ENCODE data around the gene COL4A2.

COL4A2 gene

DNA sequence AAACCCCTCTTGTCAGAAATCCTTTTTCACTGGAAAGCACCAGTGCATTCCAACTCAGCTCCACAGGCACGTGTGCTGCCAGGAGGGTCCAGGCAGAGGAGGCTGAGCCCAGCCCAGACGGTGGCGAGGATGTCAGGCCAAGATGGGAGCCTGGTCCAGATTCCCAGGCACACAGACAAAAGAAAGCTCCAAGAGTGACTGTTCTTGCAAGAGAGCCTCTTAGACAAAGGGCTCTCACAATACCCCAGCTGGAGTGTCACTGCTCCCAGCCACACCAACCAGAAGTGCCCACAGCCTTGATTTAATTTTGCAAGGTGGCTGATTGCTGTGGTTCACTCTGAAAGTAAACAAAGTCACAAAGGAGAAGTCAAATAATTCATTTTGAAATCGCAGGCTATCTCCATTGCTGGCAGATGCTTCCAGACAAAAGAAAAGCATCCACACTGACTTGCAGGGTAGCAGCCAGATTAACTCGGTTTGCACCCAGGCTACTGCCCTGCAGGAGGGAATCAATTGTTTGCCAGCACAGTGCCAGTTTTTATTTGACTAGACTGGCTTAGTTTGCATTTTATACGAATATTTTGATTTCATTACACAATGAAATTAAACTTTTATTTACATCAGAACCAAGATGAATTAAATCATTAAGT is 159.3 kb downstream of the COL4A2 start:
- no peak for DNase-seq (ENCODE audit: extremely low read depth in 1 of 2, low read depth in 1 of 2)

- no peak for DNase-seq (ENCODE audit: extremely low read depth in 1 of 2, low read depth in 1 of 2)
Measured at GRCh38 chr13:110467516-110468110, 160.5 kb downstream of the COL4A2 start.

- no peak for DNase-seq (ENCODE audit: extremely low read depth in 1 of 2, low read depth in 1 of 2)
Measured at GRCh38 chr13:110468986-110469495, 162.0 kb downstream of the COL4A2 start.

- DNase-seq (ENCODE audit: extremely low read depth in 1 of 2, low read depth in 1 of 2): no peak
Measured at GRCh38 chr13:110469597-110469996, 162.5 kb downstream of the COL4A2 start.

DNA sequence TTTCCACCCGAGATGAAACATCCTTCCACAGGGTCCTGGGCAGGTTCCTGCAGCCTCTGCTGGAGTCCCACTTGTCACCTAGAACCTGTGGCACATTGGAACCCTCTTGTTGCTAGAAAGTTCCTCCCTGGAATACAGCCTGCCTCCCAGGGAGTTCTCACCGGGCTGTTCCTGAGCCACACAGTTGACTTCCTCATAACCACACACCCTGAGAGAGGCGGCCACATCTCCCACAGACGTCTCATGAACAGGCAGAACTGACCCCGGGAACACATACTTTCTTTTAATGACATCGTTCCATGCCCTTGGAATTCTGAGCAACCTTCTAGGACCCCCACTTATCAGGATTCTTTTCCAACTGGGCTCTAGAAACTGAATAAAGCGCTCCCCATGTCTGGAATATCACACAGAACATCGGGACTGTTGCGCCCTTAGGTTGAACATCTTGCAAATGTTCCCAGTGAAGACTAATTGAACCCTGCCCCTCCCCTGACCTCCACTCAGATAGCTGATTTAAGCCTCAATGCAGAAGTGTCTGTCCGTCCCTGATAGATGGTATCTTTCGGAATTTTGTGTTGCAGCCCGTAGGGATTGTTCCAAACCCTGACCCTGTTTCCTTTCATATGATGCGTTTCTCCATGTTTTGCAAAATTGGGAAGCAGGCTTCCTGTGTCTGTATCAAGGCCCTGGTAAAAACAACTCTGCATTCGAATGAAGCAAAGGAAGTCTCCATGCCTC is 163.4 kb downstream of the COL4A2 start:
- DNase-seq (ENCODE audit: extremely low read depth in 1 of 2, low read depth in 1 of 2): no peak

GRCh38 chr13:110471156-110471832 is 164.2 kb downstream of the COL4A2 start:
- no peak for DNase-seq (ENCODE audit: extremely low read depth in 1 of 2, low read depth in 1 of 2)

- peak in 1 of 2 donors; percentile 25 for DNase-seq (ENCODE audit: extremely low read depth in 1 of 2, low read depth in 1 of 2)
Measured at GRCh38 chr13:110471833-110472162, 164.7 kb downstream of the COL4A2 start.

DNA sequence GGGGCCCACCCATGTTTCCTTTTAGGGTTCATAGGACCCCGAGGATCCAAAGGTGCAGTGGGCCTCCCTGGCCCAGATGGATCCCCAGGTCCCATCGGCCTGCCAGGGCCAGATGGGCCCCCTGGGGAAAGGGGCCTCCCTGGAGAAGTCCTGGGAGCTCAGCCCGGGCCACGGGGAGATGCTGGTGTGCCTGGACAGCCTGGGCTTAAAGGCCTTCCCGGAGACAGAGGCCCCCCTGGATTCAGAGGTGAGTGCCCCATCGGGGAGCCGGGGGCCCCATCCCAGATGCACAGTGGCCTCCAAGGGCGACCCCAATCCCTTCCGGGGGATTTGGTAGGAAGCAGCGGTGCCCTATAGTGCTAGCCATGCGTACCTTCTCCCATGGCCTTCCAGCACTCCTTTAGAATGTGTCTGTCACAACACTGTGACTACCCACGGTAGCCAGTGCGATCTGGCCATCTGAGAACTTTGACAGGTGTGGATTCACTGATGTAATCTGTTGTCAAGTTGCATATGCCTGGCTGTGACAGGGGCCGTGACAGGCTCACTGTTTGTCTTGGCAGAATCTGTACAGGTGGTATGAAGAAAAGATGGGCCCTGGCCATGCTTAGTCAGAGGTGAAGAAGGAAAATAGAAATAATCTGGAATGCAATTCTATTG is 165.9 kb downstream of the COL4A2 start:
- DNase-seq (ENCODE audit: extremely low read depth in 1 of 2, low read depth in 1 of 2): no peak

- no peak for DNase-seq (ENCODE audit: extremely low read depth in 1 of 2, low read depth in 1 of 2)
Measured at GRCh38 chr13:110474713-110475112, 167.6 kb downstream of the COL4A2 start.

DNA sequence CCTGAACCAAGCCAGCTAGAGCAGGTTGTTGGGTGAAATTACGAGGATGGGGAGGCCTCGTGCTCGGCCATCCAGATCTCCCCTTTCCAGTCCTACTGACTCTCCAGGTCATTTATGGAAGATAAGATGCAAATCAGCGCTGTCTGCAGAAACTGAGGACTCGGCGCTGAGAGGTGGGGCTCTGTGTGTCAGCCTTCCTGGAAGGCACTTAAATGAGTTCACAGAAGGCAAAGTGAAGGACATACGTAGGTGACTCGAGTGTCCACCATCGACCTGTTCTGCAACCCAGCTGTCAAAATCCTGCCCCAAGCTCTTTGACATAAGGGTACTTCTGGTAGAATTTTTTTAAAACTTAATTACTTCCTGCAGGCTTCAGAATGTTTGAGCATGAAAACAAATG is 168.0 kb downstream of the COL4A2 start:
- DNase-seq (ENCODE audit: extremely low read depth in 1 of 2, low read depth in 1 of 2): no peak

GRCh38 chr13:110475550-110476219 is 168.6 kb downstream of the COL4A2 start:
- no peak for DNase-seq (ENCODE audit: extremely low read depth in 1 of 2, low read depth in 1 of 2)

DNA sequence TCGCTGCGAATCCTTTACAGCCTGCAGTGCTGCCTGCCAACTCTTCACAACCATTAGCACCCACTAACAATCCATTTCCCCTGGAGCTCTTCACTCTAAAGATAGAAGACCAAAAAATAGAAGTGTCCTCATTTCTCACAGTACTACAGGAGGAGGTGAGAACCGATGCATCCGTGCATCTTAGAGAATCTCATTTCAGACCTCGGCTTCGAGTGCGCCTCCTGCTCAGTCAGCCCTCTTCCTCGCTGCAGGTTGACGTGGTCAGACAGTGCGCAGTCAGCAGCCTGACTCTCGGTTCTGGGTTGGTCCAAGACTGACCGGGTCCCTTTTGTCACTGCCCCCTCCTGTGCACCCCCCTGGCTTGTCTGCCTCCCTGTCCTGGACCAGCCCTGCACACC is 169.1 kb downstream of the COL4A2 start:
- DNase-seq (ENCODE audit: extremely low read depth in 1 of 2, low read depth in 1 of 2): no peak

DNA sequence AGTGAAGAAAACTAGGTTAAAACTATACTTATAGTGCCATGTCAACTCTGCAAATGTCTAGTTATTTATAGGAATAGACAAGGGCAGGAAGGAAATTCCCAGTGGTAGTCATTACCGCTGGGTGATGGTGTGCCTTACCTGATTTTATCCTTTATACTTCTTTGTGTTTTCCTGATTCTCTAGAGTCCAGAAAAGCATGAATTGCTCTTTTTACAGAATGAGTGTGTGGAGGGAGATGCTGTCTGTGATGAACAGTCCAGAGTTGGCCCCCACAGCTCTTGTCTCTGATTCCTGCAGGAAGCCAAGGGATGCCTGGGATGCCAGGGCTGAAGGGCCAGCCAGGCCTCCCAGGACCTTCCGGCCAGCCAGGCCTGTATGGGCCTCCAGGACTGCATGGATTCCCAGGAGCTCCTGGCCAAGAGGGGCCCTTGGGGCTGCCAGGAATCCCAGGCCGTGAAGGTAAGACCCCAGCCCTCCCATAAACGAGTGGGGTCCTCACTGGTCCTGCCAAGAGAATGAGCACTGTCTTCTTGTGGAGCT is 170.7 kb downstream of the COL4A2 start:
- no peak for DNase-seq (ENCODE audit: extremely low read depth in 1 of 2, low read depth in 1 of 2)

DNA sequence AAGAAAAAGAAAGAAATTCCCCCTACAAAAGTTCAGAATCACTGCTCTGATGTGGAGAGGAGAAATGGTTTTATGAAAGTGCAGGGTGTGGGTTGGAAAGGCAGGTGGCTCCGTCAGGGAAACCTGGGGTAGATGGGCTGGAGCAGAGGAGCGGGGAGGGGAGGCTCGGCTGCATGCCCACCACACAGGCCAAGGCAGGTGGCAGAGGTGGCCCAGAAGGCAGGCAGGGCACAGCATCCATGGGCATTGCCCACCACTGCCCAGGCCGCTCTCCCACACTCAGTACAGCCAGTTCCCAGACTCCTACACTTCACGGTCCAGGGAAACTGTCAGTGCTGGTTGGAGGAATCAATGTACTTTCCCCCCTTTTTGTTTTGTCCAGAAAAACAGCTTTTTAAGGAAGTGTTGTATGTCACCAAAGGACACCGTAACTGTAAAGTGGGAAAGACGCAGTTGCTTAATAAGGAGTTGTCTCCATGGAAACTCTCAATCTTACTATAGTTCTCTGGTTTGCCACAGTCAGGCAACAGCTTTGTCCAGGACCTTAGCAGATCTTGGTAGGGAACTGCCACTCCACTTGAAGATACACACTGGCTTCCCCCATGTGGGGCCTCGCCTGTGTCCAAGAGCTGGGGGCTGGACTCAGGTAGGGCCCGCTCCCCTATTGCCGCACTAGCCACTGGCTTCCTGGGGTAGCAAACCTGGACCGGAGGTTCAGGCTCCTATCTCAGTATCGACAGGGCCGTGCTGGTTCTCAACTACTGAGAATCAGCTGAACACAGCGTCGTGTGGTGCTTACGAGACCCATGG is 171.5 kb downstream of the COL4A2 start:
- no peak for DNase-seq (ENCODE audit: extremely low read depth in 1 of 2, low read depth in 1 of 2)

DNA sequence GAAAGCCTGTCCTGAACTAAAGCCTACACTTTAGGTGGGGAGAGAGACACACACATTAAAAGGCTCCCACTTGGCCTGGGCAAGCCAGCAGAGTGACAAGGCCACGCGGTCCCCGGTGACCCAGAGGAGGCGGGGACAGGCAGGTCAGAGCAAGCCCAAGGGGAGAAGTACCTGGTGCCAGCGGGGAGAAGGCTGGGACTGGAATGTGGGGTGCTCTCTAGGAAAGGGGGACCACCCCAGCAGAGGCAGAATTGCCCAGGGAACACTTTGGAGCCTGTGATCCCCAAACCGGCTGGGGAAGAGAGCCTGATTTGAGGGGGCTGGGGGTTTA is 172.1 kb downstream of the COL4A2 start:
- no peak for DNase-seq (ENCODE audit: extremely low read depth in 1 of 2, low read depth in 1 of 2)

GRCh38 chr13:110479648-110480047 is 172.6 kb downstream of the COL4A2 start:
- no peak for DNase-seq (ENCODE audit: extremely low read depth in 1 of 2, low read depth in 1 of 2)

GRCh38 chr13:110480161-110480560 is 173.1 kb downstream of the COL4A2 start:
- no peak for DNase-seq (ENCODE audit: extremely low read depth in 1 of 2, low read depth in 1 of 2)

DNA sequence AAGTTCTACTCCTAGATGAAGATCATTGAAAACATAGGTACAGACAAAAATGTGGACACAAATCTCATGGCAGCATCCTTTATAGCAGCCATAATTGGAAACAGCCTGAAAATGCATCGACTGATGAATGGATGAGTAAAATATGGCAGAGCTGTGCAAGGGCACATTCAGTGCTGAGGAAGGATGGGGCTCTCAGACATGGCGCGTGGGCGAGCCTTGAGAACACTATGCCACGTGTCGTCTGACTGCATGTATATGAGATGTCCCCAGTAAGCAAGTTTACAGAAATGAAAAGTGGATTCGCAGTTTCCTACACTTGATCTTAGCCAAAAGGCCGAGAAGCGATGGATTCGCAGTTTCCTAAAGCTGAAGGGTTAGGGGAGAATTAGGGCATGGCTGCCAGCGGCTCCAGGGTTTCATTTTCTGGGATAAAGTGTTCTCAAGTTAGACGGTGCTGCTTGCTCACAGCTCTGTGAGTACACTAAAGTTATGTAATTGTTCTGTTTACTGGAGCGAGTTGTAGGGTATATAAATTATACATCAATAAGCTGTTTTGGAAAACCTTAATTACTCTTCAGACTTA is 176.4 kb downstream of the COL4A2 start:
- no peak for DNase-seq (ENCODE audit: extremely low read depth in 1 of 2, low read depth in 1 of 2)

Measured in stimulated activated CD8-positive, alpha-beta memory T cell treated with anti-CD3 and anti-CD28 coated beads, Interleukin-7, amount 100 ng/mL, for 48 hours (primary cell).